Transverse colon (tissue), 3 donors: Measurements from ENCODE around the gene KRTCAP2.

Experiments
- EP300 ChIP-seq: sonication (generic); formaldehyde crosslinking; IDR thresholded peaks from one replicate; pipeline ENCODE4 v1.6.1; 2017; ENCODE audit warnings: antibody characterized with exemption, low read depth
- POLR2A ChIP-seq: fragments of 450-650 bp; IDR thresholded peaks from one replicate; pipeline ENCODE4 v1.6.1; 2016; ENCODE audit warnings: antibody characterized with exemption, mild to moderate bottlenecking, moderate library complexity
- TF ChIP-seq, protein P1 (sequence below), 5 experiments: fragments of 200-600 bp in 3 of 5; fragments of 450-650 bp in 2 of 5; sonication (generic) in 3 of 5; IDR thresholded peaks; 1 replicate in 2 of 5; 2 replicates in 3 of 5; pipeline ENCODE4 v1.5.1; 2016 to 2017; ENCODE audit warnings: antibody characterized with exemption in 5 of 5, inconsistent platforms in 3 of 5, mild to moderate bottlenecking in 2 of 5, moderate library complexity in 1 of 5

DNA sequence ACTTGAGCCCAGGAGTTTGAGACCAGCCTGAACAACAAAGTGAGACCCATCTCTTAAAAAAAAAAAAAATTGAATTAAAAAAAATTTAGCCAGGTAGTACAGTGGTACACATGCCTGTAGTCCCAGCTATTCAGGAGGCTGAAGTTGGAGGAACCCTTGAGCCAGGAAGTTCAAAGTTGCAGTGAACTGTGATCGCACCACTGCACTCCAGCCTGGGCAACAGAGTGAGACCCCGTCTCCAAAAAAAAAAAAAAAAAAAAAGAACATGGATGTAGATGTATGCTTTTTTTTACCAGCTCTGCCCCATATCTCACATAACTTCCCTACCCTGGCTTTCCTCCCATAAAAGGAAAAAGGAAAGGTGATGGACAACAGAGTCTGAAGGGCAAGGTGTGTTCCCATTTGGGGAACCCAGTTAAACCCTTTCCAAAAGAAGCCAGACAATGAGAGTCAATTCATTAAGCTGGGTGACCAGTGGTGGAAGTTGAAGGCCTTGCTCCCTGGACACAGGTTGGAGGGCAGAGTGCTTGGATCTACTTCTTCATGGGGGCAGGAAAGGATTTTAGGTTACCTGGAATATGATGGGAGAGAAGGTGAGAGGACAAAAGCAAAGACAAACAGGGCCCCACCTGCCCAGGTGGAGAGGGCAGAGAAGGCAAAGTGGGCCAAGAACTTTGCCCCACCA, 2.9 kb downstream of the KRTCAP2 start:
- TF ChIP-seq, protein P1, sequence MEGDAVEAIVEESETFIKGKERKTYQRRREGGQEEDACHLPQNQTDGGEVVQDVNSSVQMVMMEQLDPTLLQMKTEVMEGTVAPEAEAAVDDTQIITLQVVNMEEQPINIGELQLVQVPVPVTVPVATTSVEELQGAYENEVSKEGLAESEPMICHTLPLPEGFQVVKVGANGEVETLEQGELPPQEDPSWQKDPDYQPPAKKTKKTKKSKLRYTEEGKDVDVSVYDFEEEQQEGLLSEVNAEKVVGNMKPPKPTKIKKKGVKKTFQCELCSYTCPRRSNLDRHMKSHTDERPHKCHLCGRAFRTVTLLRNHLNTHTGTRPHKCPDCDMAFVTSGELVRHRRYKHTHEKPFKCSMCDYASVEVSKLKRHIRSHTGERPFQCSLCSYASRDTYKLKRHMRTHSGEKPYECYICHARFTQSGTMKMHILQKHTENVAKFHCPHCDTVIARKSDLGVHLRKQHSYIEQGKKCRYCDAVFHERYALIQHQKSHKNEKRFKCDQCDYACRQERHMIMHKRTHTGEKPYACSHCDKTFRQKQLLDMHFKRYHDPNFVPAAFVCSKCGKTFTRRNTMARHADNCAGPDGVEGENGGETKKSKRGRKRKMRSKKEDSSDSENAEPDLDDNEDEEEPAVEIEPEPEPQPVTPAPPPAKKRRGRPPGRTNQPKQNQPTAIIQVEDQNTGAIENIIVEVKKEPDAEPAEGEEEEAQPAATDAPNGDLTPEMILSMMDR (IDR thresholded peaks at IDR 0.05), result no peak
- TF ChIP-seq POLR2A (no peak), EP300 (no peak)
